GM20431 (cell line): ENCODE measurements around the gene TGFB2.

ENCODE experiments used
- in situ Hi-C: fragments of 300-500 bp; cut with MseI, MboI; formaldehyde crosslinking; loops from one replicate; pipeline ENCODE4 v1.15.0; 2020; ENCODE audit warnings: low sequenced_read_pairs; ENCODE audit not compliant: unreplicated experiment

Gene TGFB2

GRCh38 chr1:218475699-218476098, 130.6 kb downstream of the TGFB2 start:
- in situ Hi-C loops, result no loop called here

- in situ Hi-C loops, result no loop called here
These were observed 131.2 kb downstream of the TGFB2 start for GRCh38 chr1:218476385-218476784.

- in situ Hi-C loops, result no loop called here
These were observed 133.2 kb downstream of the TGFB2 start for GRCh38 chr1:218478336-218478735.

GRCh38 chr1:218479436-218480115, 134.4 kb downstream of the TGFB2 start:
- in situ Hi-C loops, result no loop called here

GRCh38 chr1:218480137-218480536, 135.0 kb downstream of the TGFB2 start:
- in situ Hi-C loops, result no loop called here

- in situ Hi-C loops, result no loop called here
These were observed 135.5 kb downstream of the TGFB2 start for GRCh38 chr1:218480588-218481099.

- in situ Hi-C loops, result no loop called here
These were observed 136.1 kb downstream of the TGFB2 start for GRCh38 chr1:218481116-218481775.

GRCh38 chr1:218482683-218483082, 137.5 kb downstream of the TGFB2 start:
- in situ Hi-C loops, result no loop called here

GRCh38 chr1:218485241-218485928, 140.2 kb downstream of the TGFB2 start:
- in situ Hi-C loops, result no loop called here

- in situ Hi-C loops, result no loop called here
These were observed 143.4 kb downstream of the TGFB2 start for GRCh38 chr1:218488531-218488930.

- in situ Hi-C loops, result no loop called here
These were observed 143.8 kb downstream of the TGFB2 start for GRCh38 chr1:218488986-218489385.

GRCh38 chr1:218490406-218490922, 145.3 kb downstream of the TGFB2 start:
- in situ Hi-C loops, result no loop called here

GRCh38 chr1:218492874-218493273, 147.7 kb downstream of the TGFB2 start:
- in situ Hi-C loops, result no loop called here

GRCh38 chr1:218493986-218494385, 148.8 kb downstream of the TGFB2 start:
- in situ Hi-C loops, result no loop called here
